Neuron (in vitro differentiated cells): Measurements from ENCODE around the gene NXNL1.

Experiments used
- H2AFZ ChIP-seq: one replicate; pipeline ENCODE4 v1.6.1; 2013; ENCODE audit warnings: low read depth, mild to moderate bottlenecking, inconsistent platforms, low read length, moderate library complexity
- H3K27me3 ChIP-seq: one replicate; pipeline ENCODE4 v1.6.1; 2013; ENCODE audit warnings: low read length; ENCODE audit not compliant: insufficient read depth
- H3K36me3 ChIP-seq: one replicate; pipeline ENCODE4 v1.6.1; 2013; ENCODE audit warnings: low read length; ENCODE audit not compliant: insufficient read depth
- H3K4me1 ChIP-seq: one replicate; pipeline ENCODE4 v1.6.1; 2013; ENCODE audit warnings: low read length; ENCODE audit not compliant: insufficient read depth
- H3K4me3 ChIP-seq: 2 replicates; pipeline ENCODE4 v1.5.1; 2013; ENCODE audit warnings: mild to moderate bottlenecking, low read length, moderate library complexity
- H3K9me3 ChIP-seq: one replicate; pipeline ENCODE4 v1.6.1; 2013; ENCODE audit warnings: low read length

The NXNL1 gene

DNA sequence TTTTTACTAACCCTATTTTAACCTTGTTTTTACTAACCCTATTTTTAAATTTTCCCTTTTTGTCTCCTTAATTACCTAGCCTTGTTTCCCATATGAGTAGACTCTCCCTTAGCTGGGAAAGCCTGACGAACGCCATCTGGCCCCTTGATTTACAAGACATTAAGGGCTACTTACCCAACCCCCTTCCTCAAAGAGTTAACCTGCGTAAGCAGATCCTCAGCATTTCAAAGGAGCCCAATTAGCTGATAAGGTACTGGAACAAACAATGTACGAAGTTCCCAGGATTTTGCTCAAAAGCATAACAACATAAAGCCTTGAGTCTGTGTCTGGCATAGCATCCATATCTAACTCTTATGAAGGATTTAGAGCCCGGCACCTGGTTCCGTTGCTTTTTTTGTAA, 45.6 kb downstream of the NXNL1 start:
- no peaks in the 10 kb centered on the region for H3K9me3 ChIP-seq
- H2AFZ ChIP-seq, result no peak overlapping the region
- H3K27me3 ChIP-seq, result no peaks in the 10 kb centered on the region
- H3K4me1 ChIP-seq, result peaks cover 13% of the 10 kb centered on the region
- H3K36me3 ChIP-seq, result no peaks in the 10 kb centered on the region
- no peak overlapping the region for H3K4me3 ChIP-seq

DNA sequence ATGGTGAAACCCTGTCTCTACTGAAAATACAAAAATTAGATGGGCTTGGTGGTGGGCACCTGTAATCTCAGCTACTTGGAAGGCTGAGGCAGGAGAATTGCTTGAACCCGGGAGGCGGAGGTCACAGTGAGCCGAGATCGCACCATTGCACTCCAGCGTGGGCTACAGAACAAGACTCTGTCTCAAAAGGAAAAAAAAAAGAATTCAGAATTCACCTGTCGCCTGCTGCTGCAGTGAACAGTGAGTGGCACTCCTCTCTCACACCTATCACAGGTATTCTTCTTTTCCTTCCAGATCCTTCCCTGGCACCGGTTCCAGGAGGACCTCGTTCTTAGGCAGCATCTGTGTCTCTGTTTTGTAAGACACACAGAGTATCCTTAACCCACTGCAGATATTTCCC, 46.6 kb downstream of the NXNL1 start:
- Histone ChIP-seq H3K4me1 (peaks cover 11% of the 10 kb centered on the region), H2AFZ (no peak overlapping the region), H3K4me3 (no peak overlapping the region), H3K9me3 (no peaks in the 10 kb centered on the region), H3K27me3 (no peaks in the 10 kb centered on the region), H3K36me3 (no peaks in the 10 kb centered on the region)

DNA sequence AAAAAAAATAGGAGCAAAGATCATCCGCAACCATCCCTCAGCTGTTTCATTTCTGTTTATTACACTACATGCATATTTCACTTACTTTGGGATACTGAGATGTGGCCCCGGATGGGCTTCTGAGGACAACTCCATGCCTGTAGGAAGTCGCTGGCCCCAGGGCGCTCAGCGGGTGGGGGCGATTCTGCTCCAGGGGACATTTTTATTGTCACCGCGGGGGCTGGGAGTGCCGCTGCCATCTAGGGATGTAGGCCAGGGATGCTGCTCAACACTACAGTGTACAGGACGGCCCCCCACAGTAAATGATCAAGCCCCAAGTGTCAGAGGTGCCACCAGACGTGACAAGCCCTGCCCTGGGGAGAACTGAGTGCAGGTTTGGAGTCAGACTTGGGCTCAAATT, 48.9 kb downstream of the NXNL1 start:
- Histone ChIP-seq H3K9me3 (no peaks in the 10 kb centered on the region), H3K27me3 (no peaks in the 10 kb centered on the region), H2AFZ (no peak overlapping the region), H3K4me3 (no peak overlapping the region), H3K36me3 (no peaks in the 10 kb centered on the region), H3K4me1 (peaks cover 15% of the 10 kb centered on the region)

DNA sequence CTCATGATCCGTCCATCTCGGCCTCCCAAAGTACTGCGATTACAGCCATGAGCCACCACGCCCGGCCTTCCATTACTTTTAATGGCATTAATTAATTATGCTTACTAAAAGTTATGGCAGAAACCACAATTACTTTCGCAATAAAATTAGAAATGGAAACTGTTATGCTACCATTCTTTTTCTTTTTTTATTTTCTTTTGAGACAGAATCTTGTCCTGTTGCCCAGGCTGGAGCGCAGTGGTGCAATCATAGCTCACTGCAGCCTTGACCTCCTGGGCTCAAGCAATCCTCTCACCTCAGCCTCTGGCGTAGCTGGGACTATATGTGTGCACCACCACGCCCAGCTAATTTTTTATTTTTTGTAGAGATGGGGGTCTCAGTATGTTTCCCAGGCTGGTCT, 50.7 kb downstream of the NXNL1 start:
- H3K4me1 ChIP-seq, result peaks cover 25% of the 10 kb centered on the region
- no peak overlapping the region for H3K4me3 ChIP-seq
- no peaks in the 10 kb centered on the region for H3K9me3 ChIP-seq
- H2AFZ ChIP-seq, result no peak overlapping the region
- H3K36me3 ChIP-seq, result no peaks in the 10 kb centered on the region
- H3K27me3 ChIP-seq, result no peaks in the 10 kb centered on the region

DNA sequence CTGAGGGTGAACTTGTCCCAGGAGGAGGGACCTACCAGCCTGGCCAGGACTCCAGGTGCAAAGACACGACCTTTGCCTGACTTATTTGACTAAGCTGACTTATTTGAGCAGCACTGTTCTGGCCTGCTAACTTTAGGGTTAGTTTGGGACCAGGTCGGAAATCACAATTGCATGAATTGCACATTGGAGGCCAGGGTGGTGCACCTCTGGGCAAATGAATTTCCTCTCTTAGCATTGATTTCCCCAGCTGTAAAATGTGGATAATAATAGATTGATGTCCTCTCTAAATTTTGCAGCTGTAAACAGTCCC, 53.9 kb downstream of the NXNL1 start:
- peak overlapping the region; percentile 31 for H2AFZ ChIP-seq
- H3K4me1 ChIP-seq, result peaks cover 22% of the 10 kb centered on the region
- no peaks in the 10 kb centered on the region for H3K27me3 ChIP-seq
- H3K4me3 ChIP-seq, result peak overlapping the region; percentile 6
- H3K36me3 ChIP-seq, result no peaks in the 10 kb centered on the region
- H3K9me3 ChIP-seq, result no peaks in the 10 kb centered on the region

DNA sequence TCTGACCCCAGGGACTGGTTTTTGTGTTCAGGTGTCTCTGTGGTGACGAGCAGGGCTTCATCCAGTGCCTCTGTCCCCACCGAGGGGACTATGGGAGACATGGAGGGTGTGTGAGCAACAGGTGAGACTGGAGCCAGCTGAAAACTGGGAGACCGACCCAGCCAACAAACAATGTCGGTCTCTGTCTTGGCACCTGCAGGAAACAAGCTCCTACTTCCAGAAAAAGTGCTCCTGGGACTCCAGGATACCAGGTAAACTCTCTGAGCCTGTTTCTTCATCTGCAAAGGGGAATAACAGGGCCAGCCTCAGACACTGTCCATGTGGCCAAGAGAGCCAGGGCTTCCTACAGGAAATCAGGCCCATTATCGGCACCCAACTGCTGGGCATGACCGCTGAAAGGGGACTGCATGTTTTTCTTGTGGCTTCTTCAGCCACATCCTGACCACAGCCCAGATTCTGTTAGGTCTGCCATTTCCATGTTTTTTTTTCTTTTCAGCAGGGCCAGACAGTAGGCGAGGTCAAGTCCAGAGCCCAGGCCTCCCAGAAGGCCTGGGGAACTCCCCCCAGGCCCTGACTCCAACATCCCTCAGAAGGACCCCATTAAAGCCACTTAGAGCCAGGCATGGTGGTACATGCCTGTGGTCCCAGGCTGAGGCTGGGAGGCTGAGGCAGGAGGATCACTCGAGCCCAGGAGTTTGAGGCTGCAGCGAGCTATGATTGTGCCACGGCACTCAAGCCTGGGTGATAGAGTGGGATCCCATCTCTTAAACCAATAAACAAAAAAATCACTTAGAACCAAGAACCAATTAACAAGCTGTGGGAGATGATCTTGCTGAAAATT, 54.5 kb downstream of the NXNL1 start:
- Histone ChIP-seq H2AFZ (no peak overlapping the region), H3K4me3 (no peak overlapping the region), H3K4me1 (peaks cover 22% of the 10 kb centered on the region), H3K36me3 (no peaks in the 10 kb centered on the region), H3K27me3 (no peaks in the 10 kb centered on the region), H3K9me3 (no peaks in the 10 kb centered on the region)
